Dedifferentiated amniotic fluid mesenchymal stem cell (primary cell): ENCODE measurements around the gene CRAT.

Source experiments
- DNase-seq: peaks from one replicate; pipeline ENCODE4 v3.0.0-alpha.2; 2016; ENCODE audit errors: extremely low spot score

CRAT gene

GRCh38 chr9:129064499-129064908, 46.1 kb downstream of the CRAT start:
- DNase-seq: no peak

- DNase-seq: no peak
Measured at GRCh38 chr9:129063061-129063460, 47.5 kb downstream of the CRAT start.

- DNase-seq: no peak
Measured at GRCh38 chr9:129060991-129061390, 49.6 kb downstream of the CRAT start.

- no peak for DNase-seq
Measured at GRCh38 chr9:129059796-129060785, 50.5 kb downstream of the CRAT start.

GRCh38 chr9:129058965-129059795, 51.4 kb downstream of the CRAT start:
- no peak for DNase-seq

- DNase-seq: no peak
Measured at GRCh38 chr9:129054163-129054851, 56.3 kb downstream of the CRAT start.

GRCh38 chr9:129053020-129053419, 57.6 kb downstream of the CRAT start:
- DNase-seq: no peak

GRCh38 chr9:129052592-129052991, 58.0 kb downstream of the CRAT start:
- DNase-seq: no peak
